ENCODE results near the gene MFF. TPM values are rescaled to one million over a fixed set of nuclear protein-coding genes. Genes with fewer than 3 reads are reported as not detected.

MFF gene
- total RNA-seq, 1 donor from 2014 or later: 108 TPM

DNA sequence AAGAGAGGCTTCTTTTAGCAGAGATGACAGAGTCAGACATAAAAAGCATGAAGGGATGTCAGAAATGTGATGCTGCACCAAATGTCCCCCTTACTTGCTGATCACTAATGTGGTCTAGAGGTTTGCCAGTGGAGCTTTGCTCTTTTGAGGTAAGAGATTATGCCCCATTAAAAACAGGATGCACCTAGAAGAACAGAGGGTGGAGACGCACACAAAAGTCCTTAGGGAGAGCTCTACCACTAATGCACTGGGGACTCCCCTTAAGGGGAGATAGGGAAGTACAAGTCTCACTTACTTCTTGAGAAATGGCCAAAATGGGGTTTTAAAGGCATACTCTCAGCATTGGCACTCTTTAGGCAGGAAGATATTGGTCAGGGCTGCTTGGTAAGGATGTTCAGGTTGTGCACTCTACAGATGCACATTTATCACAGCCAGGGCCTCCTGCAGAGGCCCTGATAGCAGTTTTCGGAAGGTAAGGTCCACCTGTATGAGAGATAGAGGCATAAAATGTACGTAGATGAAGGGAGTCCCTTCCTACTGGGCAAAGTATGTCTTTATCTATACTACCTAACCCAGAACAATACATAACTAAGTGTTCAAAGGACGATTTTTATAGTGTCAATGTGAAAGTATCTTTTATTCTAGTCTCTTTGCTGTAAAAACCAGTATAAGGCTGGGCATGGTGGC, 79.7 kb downstream of the MFF start:
- Mint-ChIP-seq H3K27me3 (ENCODE audit: unreplicated experiment) (no peaks in the 10 kb centered on the region), H3K4me3 (ENCODE audit: unreplicated experiment) (no peak overlapping the region), H3K36me3 (ENCODE audit: unreplicated experiment) (no peaks in the 10 kb centered on the region), H3K9me3 (ENCODE audit: unreplicated experiment) (peaks cover 2% of the 10 kb centered on the region), H3K4me1 (ENCODE audit: low read depth, unreplicated experiment) (peaks cover 11% of the 10 kb centered on the region), H3K27ac (ENCODE audit: unreplicated experiment) (no peak overlapping the region)
- no peak for DNase-seq
- TF ChIP-seq, protein P1, sequence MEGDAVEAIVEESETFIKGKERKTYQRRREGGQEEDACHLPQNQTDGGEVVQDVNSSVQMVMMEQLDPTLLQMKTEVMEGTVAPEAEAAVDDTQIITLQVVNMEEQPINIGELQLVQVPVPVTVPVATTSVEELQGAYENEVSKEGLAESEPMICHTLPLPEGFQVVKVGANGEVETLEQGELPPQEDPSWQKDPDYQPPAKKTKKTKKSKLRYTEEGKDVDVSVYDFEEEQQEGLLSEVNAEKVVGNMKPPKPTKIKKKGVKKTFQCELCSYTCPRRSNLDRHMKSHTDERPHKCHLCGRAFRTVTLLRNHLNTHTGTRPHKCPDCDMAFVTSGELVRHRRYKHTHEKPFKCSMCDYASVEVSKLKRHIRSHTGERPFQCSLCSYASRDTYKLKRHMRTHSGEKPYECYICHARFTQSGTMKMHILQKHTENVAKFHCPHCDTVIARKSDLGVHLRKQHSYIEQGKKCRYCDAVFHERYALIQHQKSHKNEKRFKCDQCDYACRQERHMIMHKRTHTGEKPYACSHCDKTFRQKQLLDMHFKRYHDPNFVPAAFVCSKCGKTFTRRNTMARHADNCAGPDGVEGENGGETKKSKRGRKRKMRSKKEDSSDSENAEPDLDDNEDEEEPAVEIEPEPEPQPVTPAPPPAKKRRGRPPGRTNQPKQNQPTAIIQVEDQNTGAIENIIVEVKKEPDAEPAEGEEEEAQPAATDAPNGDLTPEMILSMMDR (IDR thresholded peaks at IDR 0.05; ENCODE audit: partially characterized antibody, unreplicated experiment): no peak

DNA sequence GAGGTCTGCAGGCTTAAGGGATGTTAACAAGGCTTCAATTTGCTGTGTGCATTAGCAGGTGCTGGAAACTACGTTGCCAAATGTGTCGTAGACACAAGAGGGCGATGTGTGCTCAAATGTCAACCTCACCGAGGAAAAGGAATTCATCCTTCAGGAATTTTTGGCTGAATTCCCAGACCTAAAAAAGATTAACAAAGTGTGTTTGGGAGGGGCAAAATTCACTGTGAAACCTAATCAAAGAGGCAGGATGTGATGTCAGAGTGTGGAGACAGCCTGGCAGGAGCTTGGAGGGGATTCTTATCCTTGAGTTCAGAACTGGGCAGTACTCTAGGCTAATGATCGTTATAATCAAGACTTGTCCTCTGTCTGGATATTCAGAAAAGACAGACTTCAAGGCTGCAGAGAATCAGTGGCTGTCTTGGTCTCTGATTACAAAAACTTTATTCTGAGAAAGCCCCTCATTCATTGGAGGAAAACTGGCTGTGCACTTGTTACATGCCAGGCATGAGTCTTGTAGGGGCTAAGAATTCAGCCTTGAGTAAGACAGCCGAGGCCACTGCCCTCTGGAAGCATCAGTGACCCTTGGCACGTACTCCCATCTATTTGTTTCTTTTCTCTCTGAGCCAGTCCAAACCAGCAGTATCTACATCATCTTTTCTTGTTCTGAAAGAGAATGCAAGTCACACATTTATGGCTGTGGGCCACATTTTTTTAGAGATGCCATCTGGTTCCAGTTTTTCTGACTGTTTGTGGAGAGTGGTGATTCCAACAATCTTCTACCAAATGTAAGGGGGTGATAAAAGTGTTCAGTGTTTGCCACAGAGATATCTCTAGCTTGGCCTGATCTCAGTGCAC, 81.4 kb downstream of the MFF start:
- Mint-ChIP-seq H3K36me3 (ENCODE audit: unreplicated experiment) (no peaks in the 10 kb centered on the region), H3K27ac (ENCODE audit: unreplicated experiment) (no peak overlapping the region), H3K4me3 (ENCODE audit: unreplicated experiment) (no peak overlapping the region), H3K9me3 (ENCODE audit: unreplicated experiment) (peaks cover 2% of the 10 kb centered on the region), H3K27me3 (ENCODE audit: unreplicated experiment) (no peaks in the 10 kb centered on the region), H3K4me1 (ENCODE audit: low read depth, unreplicated experiment) (peaks cover 11% of the 10 kb centered on the region)
- DNase-seq: peak; percentile 38
- TF ChIP-seq, protein P1 (IDR thresholded peaks at IDR 0.05; ENCODE audit: partially characterized antibody, unreplicated experiment): peak; percentile 39

Other genes starting within 250 kb of the MFF start
- gene COL4A4, start 161.0 kb upstream of the MFF start, total RNA-seq (ENCODE audit: unreplicated experiment): 0.05 TPM
- not detected for gene COL4A3, start 160.6 kb upstream of the MFF start, total RNA-seq (ENCODE audit: unreplicated experiment)
- gene TM4SF20, start 54.1 kb downstream of the MFF start, total RNA-seq (ENCODE audit: unreplicated experiment): not detected
- not detected for gene SCYGR1, start 62.7 kb downstream of the MFF start, total RNA-seq (ENCODE audit: unreplicated experiment)
- 108 TPM for gene AGFG1, start 146.9 kb downstream of the MFF start, total RNA-seq (ENCODE audit: unreplicated experiment)

Measured in glutamatergic neuron (in vitro differentiated cells).